GM12878 (cell line): Measurements from ENCODE around the gene GAS2.

ENCODE experiments used
- BRCA1 ChIP-seq: IDR thresholded peaks from 2 replicates; pipeline ENCODE4 v1.6.1; 2011; ENCODE audit warnings: low read depth, low read length, improper control_type of control experiment
- KDM1A ChIP-seq: fragments of 200-600 bp; sonication (generic); IDR thresholded peaks from 2 replicates; pipeline ENCODE4 v1.6.1; 2016; ENCODE audit warnings: borderline replicate concordance
- POLR2A ChIP-seq: IDR thresholded peaks from 2 replicates; pipeline ENCODE4 v1.6.1; 2011; ENCODE audit warnings: low read depth, mild to moderate bottlenecking, low read length
- POLR2AphosphoS5 ChIP-seq: IDR thresholded peaks from 2 replicates; pipeline ENCODE4 v1.6.1; 2011; ENCODE audit warnings: mild to moderate bottlenecking, low read length, inconsistent platforms
- SIN3A ChIP-seq: IDR thresholded peaks from 2 replicates; pipeline ENCODE4 v1.6.1; 2012; ENCODE audit warnings: low read depth, low read length, improper control_type of control experiment
- STAT3 ChIP-seq: IDR thresholded peaks from 2 replicates; pipeline ENCODE4 v1.6.1; 2011; ENCODE audit warnings: low read depth, low read length, improper control_type of control experiment
- TAF1 ChIP-seq: IDR thresholded peaks from 2 replicates; pipeline ENCODE4 v1.6.1; 2011; ENCODE audit warnings: mild to moderate bottlenecking, low read depth, low read length, borderline replicate concordance
- YY1 ChIP-seq: IDR thresholded peaks from 2 replicates; pipeline ENCODE4 v1.6.1; 2011; ENCODE audit warnings: low read depth, mild to moderate bottlenecking, low read length
- TF ChIP-seq, protein P1 (sequence below), 3 experiments: IDR thresholded peaks in 2 of 3; conservative IDR thresholded peaks in 1 of 3; 2 replicates each; pipeline ENCODE4 v1.5.1; 2011; ENCODE audit warnings: low read depth in 3 of 3, low read length in 3 of 3, mild to moderate bottlenecking in 3 of 3, control low read depth in 2 of 3, moderate library complexity in 2 of 3, inconsistent platforms in 1 of 3, mixed read lengths in 1 of 3; ENCODE audit not compliant: control insufficient read depth in 2 of 3, insufficient read depth in 1 of 3; ENCODE audit errors: extremely low read depth in 1 of 3
- TF ChIP-seq, protein P2 (sequence below): fragments of 450-650 bp; IDR thresholded peaks from 2 replicates; pipeline ENCODE4 v1.6.1; 2016; ENCODE audit warnings: mild to moderate bottlenecking
- TF ChIP-seq, protein P3 (sequence below): IDR thresholded peaks from 2 replicates; pipeline ENCODE4 v1.6.1; 2012; ENCODE audit warnings: low read depth, low read length, improper control_type of control experiment

DNA sequence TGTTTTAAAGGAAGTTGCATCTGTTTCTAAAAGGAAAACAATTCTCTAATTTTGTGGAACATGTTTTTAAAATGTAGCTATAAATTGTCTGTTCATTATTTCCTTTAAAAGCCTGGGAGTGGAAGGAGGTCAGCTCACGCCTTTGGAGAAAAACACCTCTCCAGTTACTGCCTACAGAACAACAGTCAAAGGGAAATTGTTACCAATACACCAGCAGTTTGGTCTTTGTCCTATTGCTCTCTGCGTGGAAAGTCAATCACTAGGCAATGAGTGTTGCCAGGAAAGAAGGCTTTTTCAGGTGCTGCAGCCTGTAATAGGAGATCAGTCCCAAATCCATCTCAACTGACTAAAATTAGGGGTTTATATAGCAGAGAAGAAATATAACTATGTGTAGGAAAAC is 141.0 kb downstream of the GAS2 start:
- TF ChIP-seq POLR2A, result no peak
- TF ChIP-seq, protein P1, sequence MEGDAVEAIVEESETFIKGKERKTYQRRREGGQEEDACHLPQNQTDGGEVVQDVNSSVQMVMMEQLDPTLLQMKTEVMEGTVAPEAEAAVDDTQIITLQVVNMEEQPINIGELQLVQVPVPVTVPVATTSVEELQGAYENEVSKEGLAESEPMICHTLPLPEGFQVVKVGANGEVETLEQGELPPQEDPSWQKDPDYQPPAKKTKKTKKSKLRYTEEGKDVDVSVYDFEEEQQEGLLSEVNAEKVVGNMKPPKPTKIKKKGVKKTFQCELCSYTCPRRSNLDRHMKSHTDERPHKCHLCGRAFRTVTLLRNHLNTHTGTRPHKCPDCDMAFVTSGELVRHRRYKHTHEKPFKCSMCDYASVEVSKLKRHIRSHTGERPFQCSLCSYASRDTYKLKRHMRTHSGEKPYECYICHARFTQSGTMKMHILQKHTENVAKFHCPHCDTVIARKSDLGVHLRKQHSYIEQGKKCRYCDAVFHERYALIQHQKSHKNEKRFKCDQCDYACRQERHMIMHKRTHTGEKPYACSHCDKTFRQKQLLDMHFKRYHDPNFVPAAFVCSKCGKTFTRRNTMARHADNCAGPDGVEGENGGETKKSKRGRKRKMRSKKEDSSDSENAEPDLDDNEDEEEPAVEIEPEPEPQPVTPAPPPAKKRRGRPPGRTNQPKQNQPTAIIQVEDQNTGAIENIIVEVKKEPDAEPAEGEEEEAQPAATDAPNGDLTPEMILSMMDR (IDR thresholded peaks at IDR 0.05 in 2 of 3, conservative IDR thresholded peaks at IDR 0.05 in 1 of 3; ENCODE audit: control insufficient read depth in 2 of 3, extremely low read depth in 1 of 3, insufficient read depth in 1 of 3, low read depth in 3 of 3, low read length in 3 of 3), result no peak
- no peak for TF ChIP-seq BRCA1
- TF ChIP-seq POLR2AphosphoS5, result no peak
- TF ChIP-seq, protein P2, sequence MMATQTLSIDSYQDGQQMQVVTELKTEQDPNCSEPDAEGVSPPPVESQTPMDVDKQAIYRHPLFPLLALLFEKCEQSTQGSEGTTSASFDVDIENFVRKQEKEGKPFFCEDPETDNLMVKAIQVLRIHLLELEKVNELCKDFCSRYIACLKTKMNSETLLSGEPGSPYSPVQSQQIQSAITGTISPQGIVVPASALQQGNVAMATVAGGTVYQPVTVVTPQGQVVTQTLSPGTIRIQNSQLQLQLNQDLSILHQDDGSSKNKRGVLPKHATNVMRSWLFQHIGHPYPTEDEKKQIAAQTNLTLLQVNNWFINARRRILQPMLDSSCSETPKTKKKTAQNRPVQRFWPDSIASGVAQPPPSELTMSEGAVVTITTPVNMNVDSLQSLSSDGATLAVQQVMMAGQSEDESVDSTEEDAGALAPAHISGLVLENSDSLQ, result no peak
- TF ChIP-seq TAF1, result no peak
- TF ChIP-seq, protein P3, sequence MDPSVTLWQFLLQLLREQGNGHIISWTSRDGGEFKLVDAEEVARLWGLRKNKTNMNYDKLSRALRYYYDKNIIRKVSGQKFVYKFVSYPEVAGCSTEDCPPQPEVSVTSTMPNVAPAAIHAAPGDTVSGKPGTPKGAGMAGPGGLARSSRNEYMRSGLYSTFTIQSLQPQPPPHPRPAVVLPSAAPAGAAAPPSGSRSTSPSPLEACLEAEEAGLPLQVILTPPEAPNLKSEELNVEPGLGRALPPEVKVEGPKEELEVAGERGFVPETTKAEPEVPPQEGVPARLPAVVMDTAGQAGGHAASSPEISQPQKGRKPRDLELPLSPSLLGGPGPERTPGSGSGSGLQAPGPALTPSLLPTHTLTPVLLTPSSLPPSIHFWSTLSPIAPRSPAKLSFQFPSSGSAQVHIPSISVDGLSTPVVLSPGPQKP, result no peak
- no peak for TF ChIP-seq STAT3
- TF ChIP-seq YY1, result no peak
- TF ChIP-seq SIN3A, result no peak
- TF ChIP-seq KDM1A, result no peak
